Fibroblast of lung (primary cell): ENCODE results near the gene RNGTT. TPM values are rescaled to one million over a fixed set of nuclear protein-coding genes. Genes with fewer than 3 reads are reported as not detected.

Source experiments
- DNase-seq, 2 donors: peaks; one replicate each; pipeline versions ENCODE4 v3.0.0 to v3.0.0-alpha.2; 2010; ENCODE audit warnings: low read depth in 2 of 2
- H2AFZ ChIP-seq: 2 replicates; pipeline ENCODE4 v1.5.1; 2012; ENCODE audit warnings: low read length, control low read depth, inconsistent platforms
- H3K27ac ChIP-seq: 2 replicates; pipeline ENCODE4 v1.5.1; 2011; ENCODE audit warnings: low read length, control low read depth; ENCODE audit not compliant: insufficient read depth
- H3K27me3 ChIP-seq: 2 replicates; pipeline ENCODE4 v1.5.1; 2011; ENCODE audit warnings: mild to moderate bottlenecking, low read length; ENCODE audit not compliant: control insufficient read depth, insufficient read depth
- H3K36me3 ChIP-seq: 2 replicates; pipeline ENCODE4 v1.5.1; 2011; ENCODE audit warnings: low read length; ENCODE audit not compliant: control insufficient read depth, insufficient read depth
- H3K4me1 ChIP-seq: 2 replicates; pipeline ENCODE4 v1.5.1; 2011; ENCODE audit warnings: low read length; ENCODE audit not compliant: control insufficient read depth, insufficient read depth; ENCODE audit errors: extremely low read depth
- H3K4me2 ChIP-seq: 2 replicates; pipeline ENCODE4 v1.5.1; 2011; ENCODE audit warnings: low read length, control low read depth; ENCODE audit not compliant: insufficient read depth; ENCODE audit errors: extremely low read depth
- H3K4me3 ChIP-seq, 4 experiments: fragments of 200-600 bp in 1 of 4; sonication (generic) in 1 of 4; replicated peaks in 1 of 4; 2 replicates each; pipeline ENCODE4 v1.5.1; 2011 to 2016; ENCODE audit warnings: low read length in 4 of 4, low read depth in 3 of 4, mild to moderate bottlenecking in 3 of 4, control low read depth in 2 of 4, inconsistent platforms in 1 of 4, mixed read lengths in 1 of 4; ENCODE audit not compliant: insufficient read depth in 1 of 4; ENCODE audit errors: control extremely low read depth in 1 of 4
- H3K79me2 ChIP-seq: 2 replicates; pipeline ENCODE4 v1.5.1; 2012; ENCODE audit warnings: mild to moderate bottlenecking, low read length, inconsistent platforms; ENCODE audit not compliant: control insufficient read depth, insufficient read depth
- H3K9ac ChIP-seq: 2 replicates; pipeline ENCODE4 v1.5.1; 2011; ENCODE audit warnings: mild to moderate bottlenecking, low read length, control low read depth; ENCODE audit not compliant: insufficient read depth
- H3K9me3 ChIP-seq: 2 replicates; pipeline ENCODE4 v1.5.1; 2012; ENCODE audit warnings: low read depth, low read length; ENCODE audit not compliant: control insufficient read depth, insufficient read depth
- H4K20me1 ChIP-seq: 2 replicates; pipeline ENCODE4 v1.5.1; 2011; ENCODE audit warnings: low read length; ENCODE audit not compliant: control insufficient read depth, insufficient read depth; ENCODE audit errors: extremely low read depth
- CTCF ChIP-seq, 2 donors: IDR thresholded peaks in 1 of 2; conservative IDR thresholded peaks in 1 of 2; 1 replicate in 1 of 2; 2 replicates in 1 of 2; pipeline ENCODE4 v1.5.1; 2011 to 2012; ENCODE audit warnings: low read length in 2 of 2, control low read depth in 1 of 2, inconsistent platforms in 1 of 2, low read depth in 1 of 2, mild to moderate bottlenecking in 1 of 2
- EZH2 ChIP-seq: IDR thresholded peaks from 2 replicates; pipeline ENCODE4 v1.5.1; 2012; ENCODE audit warnings: low read length, control low read depth, mild to moderate bottlenecking; ENCODE audit errors: missing control alignments
- polyA plus RNA-seq, 2 donors: library from polyadenylated mRNA; depleted of rRNA in 1 of 2; stranded (reverse) in 1 of 2; unstranded in 1 of 2; fragments of >200 nt; gene quantifications; 2 replicates each; pipeline ENCODE4 v1.2.1, GENCODE V29; 2011 to 2012; ENCODE audit warnings: missing spikeins in 1 of 2
- total RNA-seq: library from RNA; depleted of rRNA; stranded (reverse); fragments of >200 nt; gene quantifications from 2 replicates; pipeline ENCODE4 v1.2.1, GENCODE V29; 2014

The RNGTT gene
- total and polyA plus RNA-seq, 2 donors (not counting 1 experiment from before 2014, with no cell fraction given): 10.7 to 12.7 TPM

GRCh38 chr6:88562353-88563276 lies 400.8 kb downstream of the RNGTT start:
- H3K4me1 ChIP-seq: no peaks in the 10 kb centered on the region
- no peaks in the 10 kb centered on the region for H3K79me2 ChIP-seq

GRCh38 chr6:88561954-88562315 lies 401.5 kb downstream of the RNGTT start:
- no peak overlapping the region for H2AFZ ChIP-seq
- no peaks in the 10 kb centered on the region for H3K79me2 ChIP-seq
- no peaks in the 10 kb centered on the region for H3K4me1 ChIP-seq
- TF ChIP-seq EZH2 (no peak), CTCF (conservative IDR thresholded peaks at IDR 0.05 in 1 of 2, IDR thresholded peaks at IDR 0.05 in 1 of 2; ENCODE audit: low read depth in 1 of 2, low read length in 2 of 2) (no peak)
- no peak overlapping the region for H3K4me2 ChIP-seq
- H3K27me3 ChIP-seq: no peaks in the 10 kb centered on the region
- H3K27ac ChIP-seq: no peak overlapping the region
- H3K36me3 ChIP-seq: no peaks in the 10 kb centered on the region
- DNase-seq: no peak
- no peak overlapping the region for H3K4me3 ChIP-seq
- H3K9me3 ChIP-seq: no peaks in the 10 kb centered on the region
- no peaks in the 10 kb centered on the region for H4K20me1 ChIP-seq
- no peak overlapping the region for H3K9ac ChIP-seq

More at GRCh38 chr6:88562353-88563276, 400.8 kb downstream of the RNGTT start:
- Histone ChIP-seq H3K27ac (no peak overlapping the region), H4K20me1 (no peaks in the 10 kb centered on the region), H3K4me3 (no peak overlapping the region), H3K9ac (no peak overlapping the region), H3K9me3 (no peaks in the 10 kb centered on the region), H3K27me3 (no peaks in the 10 kb centered on the region), H3K4me2 (no peak overlapping the region), H3K36me3 (no peaks in the 10 kb centered on the region), H2AFZ (no peak overlapping the region)
- DNase-seq: no peak
- no peak for TF ChIP-seq EZH2
- no peak for TF ChIP-seq CTCF (conservative IDR thresholded peaks at IDR 0.05 in 1 of 2, IDR thresholded peaks at IDR 0.05 in 1 of 2; ENCODE audit: low read depth in 1 of 2, low read length in 2 of 2)

- no peaks in the 10 kb centered on the region for H3K9me3 ChIP-seq
- no peak overlapping the region for H2AFZ ChIP-seq
- no peaks in the 10 kb centered on the region for H3K27me3 ChIP-seq
- no peaks in the 10 kb centered on the region for H3K4me1 ChIP-seq
- H3K36me3 ChIP-seq: no peaks in the 10 kb centered on the region
- no peak overlapping the region for H3K27ac ChIP-seq
- no peak overlapping the region for H3K9ac ChIP-seq
- no peak overlapping the region for H3K4me3 ChIP-seq
- no peak for TF ChIP-seq EZH2
- H4K20me1 ChIP-seq: no peaks in the 10 kb centered on the region
- no peaks in the 10 kb centered on the region for H3K79me2 ChIP-seq
- no peak overlapping the region for H3K4me2 ChIP-seq
- DNase-seq: no peak
Measured at GRCh38 chr6:88561034-88561953, 402.1 kb downstream of the RNGTT start.

Other genes with a start within 250 kb of the RNGTT start
- gene PNRC1, start 117.1 kb upstream of the RNGTT start, total RNA-seq: 65.1 and 73.7 TPM in 2 replicates
- gene PNRC1, start 117.1 kb upstream of the RNGTT start, polyA plus RNA-seq: 11.2 and 14.9 TPM in 2 replicates
- 0.33 and 0.51 TPM in 2 replicates for gene SRSF12, start 154.5 kb upstream of the RNGTT start, total RNA-seq
- gene SRSF12, start 154.5 kb upstream of the RNGTT start, polyA plus RNA-seq: 0.10 and 0.11 TPM in 2 replicates
- gene PM20D2, start 182.4 kb upstream of the RNGTT start, total RNA-seq: 9.0 and 10.1 TPM in 2 replicates
- 3.9 and 6.0 TPM in 2 replicates for gene PM20D2, start 182.4 kb upstream of the RNGTT start, polyA plus RNA-seq